GM12864 (cell line): ENCODE results near the gene ATP5F1D.

Experiments used
- DNase-seq: peaks from one replicate; pipeline ENCODE4 v3.0.0-alpha.2; 2011; ENCODE audit warnings: low read depth
- H3K4me3 ChIP-seq: 2 replicates; pipeline ENCODE4 v1.5.1; 2011; ENCODE audit warnings: mild to moderate bottlenecking, low read depth, low read length, control low read depth
- CTCF ChIP-seq: IDR thresholded peaks from 2 replicates; pipeline ENCODE4 v1.5.1; 2011; ENCODE audit warnings: low read depth, mild to moderate bottlenecking, moderate library complexity, low read length, control low read depth, inconsistent platforms; ENCODE audit errors: missing control alignments

ATP5F1D gene

GRCh38 chr19:1230783-1231489 lies 10.6 kb upstream of the ATP5F1D start:
- peak; percentile 7 for TF ChIP-seq CTCF
- H3K4me3 ChIP-seq = no peak overlapping the region
- no peak for DNase-seq

DNA sequence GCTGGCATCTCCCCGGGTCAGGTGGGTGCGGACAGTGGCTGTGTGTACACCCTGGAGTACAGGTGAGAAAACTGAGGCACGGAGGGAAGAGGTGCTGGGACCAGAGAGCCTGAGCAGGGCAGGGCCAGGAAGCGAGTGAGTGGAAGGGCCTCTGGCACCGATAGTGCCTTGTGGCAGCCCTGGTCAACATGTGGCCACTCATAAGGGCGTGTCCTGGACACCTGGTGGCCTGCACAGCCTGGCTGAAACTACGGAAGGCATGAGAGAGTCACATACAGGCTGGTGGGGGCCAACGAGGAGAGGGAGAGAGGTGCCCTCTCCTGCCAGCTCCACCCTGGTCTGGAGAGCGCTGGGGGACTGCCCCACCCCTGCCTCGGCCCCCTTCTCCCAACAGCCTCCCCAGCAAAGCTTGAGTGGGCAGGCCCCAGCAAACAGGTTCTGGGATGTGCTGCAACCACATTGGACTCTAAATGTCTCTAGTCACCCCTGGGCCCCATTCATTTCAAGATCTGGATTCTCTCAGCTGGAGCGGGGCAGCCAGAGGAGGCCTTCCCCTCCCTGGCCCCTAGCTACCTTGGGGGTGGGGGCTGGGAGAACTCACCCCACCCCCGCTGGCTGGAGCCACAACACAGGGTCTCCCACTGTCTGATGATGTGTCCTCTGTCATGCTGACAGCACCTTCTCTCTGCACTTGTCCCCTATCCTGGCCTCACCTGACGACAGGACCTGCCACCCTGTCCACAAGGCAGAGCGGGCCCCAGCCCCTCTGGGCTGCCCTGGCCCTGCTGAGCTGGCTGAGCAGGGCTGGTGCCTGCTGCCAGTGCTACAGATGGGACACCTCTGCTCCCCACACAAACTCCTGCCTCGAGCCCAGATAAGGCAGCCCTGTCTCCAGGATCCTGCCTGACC lies 9.6 kb upstream of the ATP5F1D start:
- H3K4me3 ChIP-seq = no peak overlapping the region
- TF ChIP-seq CTCF = no peak
- no peak for DNase-seq

- no peak overlapping the region for H3K4me3 ChIP-seq
- no peak for TF ChIP-seq CTCF
- no peak for DNase-seq
Observed at GRCh38 chr19:1232652-1233072, 8.9 kb upstream of the ATP5F1D start.

- no peak for TF ChIP-seq CTCF
- no peak overlapping the region for H3K4me3 ChIP-seq
- DNase-seq = no peak
Observed at GRCh38 chr19:1233115-1233667, 8.4 kb upstream of the ATP5F1D start.

DNA sequence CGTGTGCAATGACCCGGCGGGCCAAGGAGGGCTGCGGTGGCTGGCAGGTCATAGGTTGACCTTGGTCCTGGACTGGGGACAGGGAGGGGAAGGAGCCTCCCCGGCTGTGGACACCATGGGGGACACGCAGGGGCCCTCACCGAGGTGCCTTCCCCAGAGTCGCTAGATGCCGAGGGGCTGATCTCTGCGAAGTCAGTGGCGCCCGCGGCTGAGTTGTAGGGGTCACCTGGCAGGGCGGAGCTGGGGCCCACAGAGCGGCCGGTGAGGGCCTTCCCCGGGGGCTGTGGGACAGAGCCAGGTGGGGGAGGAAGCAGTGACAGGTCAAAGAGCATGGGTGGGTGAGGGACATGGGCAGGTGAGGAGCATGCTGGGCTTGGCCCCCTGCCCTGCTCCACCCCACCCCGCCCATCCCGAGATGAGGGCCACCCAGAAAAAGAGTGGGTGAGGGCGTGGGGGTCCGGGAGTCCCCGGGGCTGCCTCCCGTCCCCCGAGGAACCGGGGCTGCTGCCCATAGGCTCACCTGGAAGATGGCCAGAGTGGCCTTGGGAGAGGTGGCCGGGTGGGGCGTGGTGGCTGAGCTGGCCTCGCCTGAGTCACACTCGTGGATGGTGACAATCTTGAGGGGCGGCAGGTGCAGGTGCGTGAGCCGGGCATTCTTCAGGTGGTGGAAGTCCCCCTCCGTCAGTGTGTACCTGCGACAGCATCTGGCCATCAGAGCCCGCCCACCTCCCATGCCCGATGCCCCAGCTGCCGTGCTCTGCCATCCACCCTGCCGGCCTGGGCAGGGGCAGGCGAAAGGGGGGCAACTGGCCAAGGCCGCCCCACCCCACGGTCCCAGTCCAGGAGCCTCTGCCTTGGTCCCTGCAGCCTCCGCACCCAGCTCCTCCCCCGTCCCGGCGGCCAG lies 7.2 kb upstream of the ATP5F1D start:
- no peak for DNase-seq
- no peak overlapping the region for H3K4me3 ChIP-seq
- TF ChIP-seq CTCF = no peak

- DNase-seq = no peak
- no peak for TF ChIP-seq CTCF
- no peak overlapping the region for H3K4me3 ChIP-seq
Observed at GRCh38 chr19:1234955-1235380, 6.6 kb upstream of the ATP5F1D start.
